ENCODE results near the gene CMSS1.

Gene CMSS1

DNA sequence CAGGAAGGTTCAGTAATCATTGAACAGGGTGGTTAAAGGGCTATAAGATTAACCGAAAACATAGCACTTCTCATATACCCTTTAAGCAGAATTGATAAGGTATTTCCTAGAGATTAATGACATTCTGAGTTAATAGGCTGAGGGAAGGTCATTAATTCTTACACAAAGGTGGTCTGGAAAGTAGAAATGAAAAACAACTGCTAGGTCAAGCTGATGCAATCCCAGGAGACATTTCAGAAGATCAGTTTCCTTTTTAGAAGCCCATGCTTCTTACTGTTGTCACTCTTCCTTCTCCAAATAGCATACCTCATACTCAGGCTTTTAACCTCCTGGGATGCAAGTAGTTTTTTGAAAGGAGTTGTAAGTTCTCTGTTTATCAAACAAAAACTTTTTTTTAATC, 287.8 kb downstream of the CMSS1 start:
- no peak overlapping the region for H3K4me3 ChIP-seq (ENCODE audit: low read depth, low read length)
- TF ChIP-seq, protein P1, sequence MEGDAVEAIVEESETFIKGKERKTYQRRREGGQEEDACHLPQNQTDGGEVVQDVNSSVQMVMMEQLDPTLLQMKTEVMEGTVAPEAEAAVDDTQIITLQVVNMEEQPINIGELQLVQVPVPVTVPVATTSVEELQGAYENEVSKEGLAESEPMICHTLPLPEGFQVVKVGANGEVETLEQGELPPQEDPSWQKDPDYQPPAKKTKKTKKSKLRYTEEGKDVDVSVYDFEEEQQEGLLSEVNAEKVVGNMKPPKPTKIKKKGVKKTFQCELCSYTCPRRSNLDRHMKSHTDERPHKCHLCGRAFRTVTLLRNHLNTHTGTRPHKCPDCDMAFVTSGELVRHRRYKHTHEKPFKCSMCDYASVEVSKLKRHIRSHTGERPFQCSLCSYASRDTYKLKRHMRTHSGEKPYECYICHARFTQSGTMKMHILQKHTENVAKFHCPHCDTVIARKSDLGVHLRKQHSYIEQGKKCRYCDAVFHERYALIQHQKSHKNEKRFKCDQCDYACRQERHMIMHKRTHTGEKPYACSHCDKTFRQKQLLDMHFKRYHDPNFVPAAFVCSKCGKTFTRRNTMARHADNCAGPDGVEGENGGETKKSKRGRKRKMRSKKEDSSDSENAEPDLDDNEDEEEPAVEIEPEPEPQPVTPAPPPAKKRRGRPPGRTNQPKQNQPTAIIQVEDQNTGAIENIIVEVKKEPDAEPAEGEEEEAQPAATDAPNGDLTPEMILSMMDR (IDR thresholded peaks at IDR 0.05; ENCODE audit: borderline replicate concordance, insufficient read depth, low read depth, low read length): no peak

DNA sequence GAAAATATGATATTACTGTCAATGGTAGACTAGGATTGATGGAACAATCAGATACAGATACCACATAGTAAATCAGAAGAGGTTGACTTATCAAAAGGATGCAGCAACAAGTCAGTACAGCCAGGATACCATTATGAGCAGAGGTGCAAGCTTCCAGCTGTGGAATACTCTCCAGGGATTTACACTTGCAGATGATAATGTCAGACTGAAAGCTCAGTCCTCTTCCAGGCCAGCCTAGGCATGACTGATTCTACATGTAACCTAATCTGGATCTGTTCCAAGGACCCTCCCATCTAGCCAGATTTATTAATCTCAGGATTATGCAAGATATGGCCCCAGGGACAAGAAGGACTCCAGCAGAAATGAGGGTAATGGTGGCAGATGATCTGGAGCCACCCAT, 288.4 kb downstream of the CMSS1 start:
- H3K4me3 ChIP-seq (ENCODE audit: low read depth, low read length): no peak overlapping the region
- TF ChIP-seq, protein P1 (IDR thresholded peaks at IDR 0.05; ENCODE audit: borderline replicate concordance, insufficient read depth, low read depth, low read length): no peak

DNA sequence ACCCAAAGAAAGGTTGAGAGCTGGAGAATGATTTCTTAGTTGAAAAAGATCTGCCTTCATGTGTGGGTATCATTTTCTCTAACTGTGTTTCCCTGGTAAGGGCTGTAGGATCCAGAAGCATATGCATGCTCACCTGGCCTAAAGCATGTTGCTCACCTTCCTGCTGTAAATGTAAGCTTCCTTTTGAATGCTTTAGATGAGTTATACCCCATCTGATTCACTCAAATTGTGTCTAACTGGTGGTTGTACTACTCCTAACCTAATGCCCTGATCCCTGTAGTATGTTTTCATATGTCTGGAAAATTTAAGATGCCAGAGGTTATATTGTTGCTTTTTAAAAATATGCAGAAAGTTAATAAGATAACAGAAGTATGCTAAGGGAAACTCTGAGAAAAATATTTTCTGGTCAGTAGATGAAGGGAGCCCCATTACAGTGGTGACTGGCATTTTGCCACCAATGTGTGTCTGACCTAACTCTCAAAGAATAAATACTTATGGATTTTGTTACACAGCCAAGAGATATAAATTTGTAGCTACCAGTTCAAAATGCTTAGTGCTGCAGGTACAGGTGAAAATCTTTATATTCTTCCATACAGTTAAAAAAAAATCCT, 289.0 kb downstream of the CMSS1 start:
- TF ChIP-seq, protein P1 (IDR thresholded peaks at IDR 0.05; ENCODE audit: borderline replicate concordance, insufficient read depth, low read depth, low read length): no peak
- no peak overlapping the region for H3K4me3 ChIP-seq (ENCODE audit: low read depth, low read length)

DNA sequence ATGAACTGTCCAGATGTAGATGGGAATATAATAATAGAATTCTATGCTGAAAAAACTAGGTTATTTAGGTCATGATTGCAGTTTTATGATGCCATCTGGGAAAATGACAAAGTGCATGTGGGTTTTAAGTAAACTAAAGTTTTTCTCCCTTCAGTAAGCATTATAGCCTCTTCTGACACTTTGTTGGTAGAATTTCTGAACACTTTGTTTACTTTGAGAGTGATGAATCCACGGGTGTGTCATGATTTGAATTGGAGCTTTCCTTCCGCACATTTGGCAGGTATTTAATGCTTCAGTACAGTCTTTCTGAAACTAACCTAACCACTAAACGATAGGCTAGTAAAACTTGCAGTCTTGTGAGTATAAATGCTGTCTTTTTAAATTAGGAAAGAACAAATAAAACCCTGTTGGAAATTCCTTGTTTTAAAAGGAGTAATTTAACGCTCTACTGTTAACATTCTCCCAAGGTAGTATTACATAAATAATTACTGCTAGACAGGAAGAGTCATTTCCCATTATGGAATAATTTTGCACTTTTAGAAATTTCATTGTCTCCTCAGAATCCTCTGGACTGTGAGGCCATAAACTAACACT, 289.7 kb downstream of the CMSS1 start:
- TF ChIP-seq, protein P1 (IDR thresholded peaks at IDR 0.05; ENCODE audit: borderline replicate concordance, insufficient read depth, low read depth, low read length): no peak
- H3K4me3 ChIP-seq (ENCODE audit: low read depth, low read length): no peak overlapping the region

DNA sequence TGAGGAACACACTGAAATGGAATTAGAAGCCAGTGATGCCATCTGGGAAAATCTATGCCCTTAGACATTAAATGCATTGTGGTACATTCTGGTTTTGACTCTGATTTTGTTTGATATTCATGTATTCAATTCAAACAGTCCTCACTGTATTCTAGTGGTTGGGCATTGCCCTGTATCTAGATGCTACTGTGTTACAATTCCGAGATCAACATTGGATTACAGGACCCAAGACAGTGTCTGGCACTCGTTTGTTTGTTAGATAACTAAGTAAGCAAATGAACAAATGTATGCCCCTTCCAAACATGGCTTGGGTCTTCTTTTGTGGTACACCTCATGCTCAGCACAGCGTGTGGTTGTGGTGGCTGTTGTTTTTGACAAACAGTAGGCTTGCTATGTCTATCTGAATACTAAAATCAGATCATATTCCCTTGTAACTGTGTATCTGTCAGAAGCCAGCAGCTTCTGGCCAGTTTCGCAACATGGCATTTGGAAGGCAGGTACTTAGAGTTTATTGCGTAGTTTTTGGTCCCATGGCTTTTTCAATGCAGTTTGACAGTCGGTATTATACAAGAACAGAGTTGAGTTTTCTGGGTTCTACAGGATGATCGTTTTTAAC, 290.9 kb downstream of the CMSS1 start:
- H3K4me3 ChIP-seq (ENCODE audit: low read depth, low read length): no peak overlapping the region
- TF ChIP-seq, protein P1 (IDR thresholded peaks at IDR 0.05; ENCODE audit: borderline replicate concordance, insufficient read depth, low read depth, low read length): no peak

DNA sequence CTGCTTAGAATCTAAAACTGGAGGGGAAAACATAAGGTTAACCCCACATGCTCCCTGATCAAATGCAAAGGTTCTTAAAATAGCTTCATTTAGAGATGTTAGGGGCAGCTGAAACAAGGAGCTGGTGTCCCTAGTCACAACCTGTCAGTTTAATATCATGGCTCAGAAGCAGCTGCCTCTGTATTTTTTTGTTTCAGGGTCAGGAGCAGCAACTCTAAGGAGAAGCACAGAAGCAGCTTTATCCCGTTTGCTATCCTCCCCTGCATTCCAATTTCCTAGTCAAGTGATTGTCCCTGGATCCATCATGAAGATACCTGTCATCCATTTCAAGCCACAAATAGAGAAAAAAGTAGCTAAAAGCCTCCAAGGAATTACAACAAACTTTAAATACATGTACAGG, 292.5 kb downstream of the CMSS1 start:
- TF ChIP-seq, protein P1 (IDR thresholded peaks at IDR 0.05; ENCODE audit: borderline replicate concordance, insufficient read depth, low read depth, low read length): no peak
- no peak overlapping the region for H3K4me3 ChIP-seq (ENCODE audit: low read depth, low read length)

DNA sequence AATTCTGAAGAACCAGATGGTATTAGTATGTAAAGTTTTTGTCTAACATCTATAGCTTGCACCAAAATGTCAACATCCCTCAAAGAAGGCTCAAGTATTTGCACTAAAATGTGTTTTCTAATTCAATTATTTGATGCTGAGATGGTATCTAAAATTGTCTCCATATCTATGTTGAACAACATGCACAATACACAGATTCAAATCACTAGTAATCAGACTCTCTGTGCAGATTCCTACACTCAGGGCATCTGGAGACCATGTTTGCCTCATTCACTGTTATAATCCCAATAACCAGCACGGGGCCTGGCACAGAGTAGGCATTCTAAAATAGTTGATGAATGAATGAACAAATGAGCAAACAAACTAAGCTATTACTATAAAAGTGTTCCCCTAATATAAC, 294.1 kb downstream of the CMSS1 start:
- H3K4me3 ChIP-seq (ENCODE audit: low read depth, low read length): no peak overlapping the region
- TF ChIP-seq, protein P1 (IDR thresholded peaks at IDR 0.05; ENCODE audit: borderline replicate concordance, insufficient read depth, low read depth, low read length): no peak
